HCT116 (cell line): ENCODE measurements around the gene PNP. TPM values are rescaled to one million over a fixed set of nuclear protein-coding genes. Genes with fewer than 3 reads are reported as not detected.

ENCODE experiments used
- ATAC-seq: fragments of 200-7000 bp; cut with Tn5 transposase; 2 replicates; pipeline ENCODE4 v1.9.1; 2020; ENCODE audit warnings: mild to moderate bottlenecking, moderate library complexity
- BruUV-seq: library from RNA; stranded (reverse); fragments of 400-500 nt; replicated peaks from 2 replicates; lab custom pipeline; 2021; lab: Mats Ljungman, UMichigan
- CTCF ChIA-PET: fragments of 300-600 bp; sonication (Branson Sonifier 250); formaldehyde crosslinking; loops from one replicate; lab custom pipeline; 2021; ENCODE audit warnings: antibody characterized with exemption; lab: Charles Lee
- POLR2A ChIA-PET: fragments of 300-600, 350-600 bp; sonication (Branson Sonifier 250); formaldehyde crosslinking; loops from one replicate; lab custom pipeline; 2021; ENCODE audit warnings: antibody characterized with exemption; lab: Charles Lee
- RAD21 ChIA-PET, 2 experiments: fragments of 300-600 bp; sonication (Branson Sonifier 250); formaldehyde crosslinking; loops; one replicate each; lab custom pipeline; 2023; ENCODE audit warnings: low total read pairs in 2 of 2; ENCODE audit not compliant: uncharacterized antibody in 2 of 2, unreplicated experiment in 2 of 2, low non-redundant PET in 1 of 2; lab: Charles Lee
- DNase-seq: peaks from one replicate; pipeline ENCODE4 v3.0.0-alpha.2; 2010; ENCODE audit warnings: low read depth, low spot score
- H2AFZ ChIP-seq: fragments of 200-600 bp; shearing (Covaris generic), sonication (generic); 2 replicates; pipeline ENCODE4 v1.6.1; 2017; ENCODE audit warnings: low read depth, mixed run types, mixed read lengths, antibody characterized with exemption, low read length; ENCODE audit not compliant: poor library complexity, severe bottlenecking
- H3K27ac ChIP-seq: 2 replicates; pipeline ENCODE4 v1.5.1; 2012; ENCODE audit warnings: low read depth, low read length
- H3K27me3 ChIP-seq: fragments of 200-600 bp; sonication (generic); 2 replicates; pipeline ENCODE4 v1.6.1; 2016; ENCODE audit warnings: mixed run types, low read length, mixed read lengths; ENCODE audit not compliant: insufficient read depth
- H3K36me3 ChIP-seq, 2 experiments: fragments of 200-500 bp in 1 of 2; fragments of 200-600 bp in 1 of 2; sonication (Bioruptor generic) in 1 of 2; sonication (generic) in 1 of 2; 2 replicates each; pipeline versions ENCODE4 v1.5.1 to v1.6.1; 2014 to 2016; ENCODE audit warnings: low read length in 2 of 2, inconsistent platforms in 1 of 2, mixed read lengths in 1 of 2, mixed run types in 1 of 2; ENCODE audit not compliant: insufficient read depth in 2 of 2, control insufficient read depth in 1 of 2
- H3K4me1 ChIP-seq, 2 experiments: fragments of 200-600 bp in 1 of 2; sonication (generic) in 1 of 2; 2 replicates each; pipeline versions ENCODE4 v1.5.1 to v1.6.1; 2012 to 2017; ENCODE audit warnings: low read length in 2 of 2, inconsistent platforms in 1 of 2, mild to moderate bottlenecking in 1 of 2, mixed read lengths in 1 of 2, mixed run types in 1 of 2, moderate library complexity in 1 of 2; ENCODE audit not compliant: insufficient read depth in 2 of 2, control insufficient read depth in 1 of 2
- H3K4me2 ChIP-seq: fragments of 200-600 bp; sonication (generic); 2 replicates; pipeline ENCODE4 v1.6.1; 2017; ENCODE audit warnings: mixed run types, low read length, mixed read lengths
- H3K4me3 ChIP-seq, 2 experiments: fragments of 200-600 bp in 1 of 2; sonication (generic) in 1 of 2; replicated peaks in 1 of 2; 2 replicates each; pipeline ENCODE4 v1.5.1; 2011 to 2016; ENCODE audit warnings: low read length in 2 of 2, control low read depth in 1 of 2, low read depth in 1 of 2, mild to moderate bottlenecking in 1 of 2, mixed read lengths in 1 of 2, mixed run types in 1 of 2
- H3K79me2 ChIP-seq: fragments of 200-600 bp; sonication (generic); 2 replicates; pipeline ENCODE4 v1.6.1; 2017; ENCODE audit warnings: mild to moderate bottlenecking, mixed run types, low read length, moderate library complexity, mixed read lengths; ENCODE audit not compliant: insufficient read depth
- H3K9ac ChIP-seq: fragments of 200-600 bp; sonication (generic); 2 replicates; pipeline ENCODE4 v1.6.1; 2016; ENCODE audit warnings: low read length, mixed read lengths
- H3K9me2 ChIP-seq: fragments of 200-600 bp; sonication (generic), shearing (Covaris generic); 2 replicates; pipeline ENCODE4 v1.6.1; 2017; ENCODE audit warnings: mixed run types, mild to moderate bottlenecking, moderate library complexity; ENCODE audit not compliant: insufficient read depth
- H3K9me3 ChIP-seq, 2 experiments: fragments of 200-500 bp in 1 of 2; fragments of 200-600 bp in 1 of 2; sonication (Bioruptor generic) in 1 of 2; sonication (generic) in 1 of 2; 2 replicates each; pipeline ENCODE4 v1.6.1; 2014 to 2017; ENCODE audit warnings: low read length in 2 of 2, mixed read lengths in 2 of 2, inconsistent platforms in 1 of 2, low read depth in 1 of 2, mild to moderate bottlenecking in 1 of 2, mixed run types in 1 of 2, moderate library complexity in 1 of 2; ENCODE audit not compliant: control insufficient read depth in 1 of 2, insufficient read depth in 1 of 2
- H4K20me1 ChIP-seq: fragments of 200-600 bp; sonication (generic), shearing (Covaris generic); 2 replicates; pipeline ENCODE4 v1.6.1; 2017; ENCODE audit warnings: mixed run types, mild to moderate bottlenecking, moderate library complexity; ENCODE audit not compliant: insufficient read depth
- CEBPB ChIP-seq: IDR thresholded peaks from 2 replicates; pipeline ENCODE4 v1.6.1; 2012; ENCODE audit warnings: low read depth
- EZH2 ChIP-seq: fragments of 200-600 bp; sonication (generic); IDR thresholded peaks from 2 replicates; pipeline ENCODE4 v1.6.1; 2017; ENCODE audit warnings: antibody characterized with exemption, mixed run types
- EZH2phosphoT487 ChIP-seq: fragments of 200-600 bp; IDR thresholded peaks from 2 replicates; pipeline ENCODE4 v1.6.1; 2018; ENCODE audit warnings: antibody characterized with exemption, borderline replicate concordance
- POLR2A ChIP-seq: IDR thresholded peaks from 2 replicates; pipeline ENCODE4 v1.7.0; 2011; ENCODE audit warnings: borderline replicate concordance; ENCODE audit not compliant: insufficient read depth, insufficient read length; ENCODE audit errors: extremely low read depth
- RAD21 ChIP-seq: IDR thresholded peaks from 2 replicates; pipeline ENCODE4 v1.6.1; 2012; ENCODE audit warnings: low read depth, mild to moderate bottlenecking
- SIN3A ChIP-seq: IDR thresholded peaks from 2 replicates; pipeline ENCODE4 v1.6.1; 2012; ENCODE audit warnings: low read depth
- SP1 ChIP-seq: IDR thresholded peaks from 2 replicates; pipeline ENCODE4 v1.6.1; 2012; ENCODE audit warnings: low read depth
- TCF7L2 ChIP-seq: IDR thresholded peaks from 2 replicates; pipeline ENCODE4 v1.7.0; 2011; ENCODE audit warnings: borderline replicate concordance, inconsistent platforms; ENCODE audit not compliant: insufficient read depth, insufficient read length; ENCODE audit errors: extremely low read depth
- ZBTB33 ChIP-seq: IDR thresholded peaks from 2 replicates; pipeline ENCODE4 v1.6.1; 2011; ENCODE audit warnings: mild to moderate bottlenecking, low read length, moderate library complexity; ENCODE audit not compliant: insufficient replicate concordance; ENCODE audit errors: extremely low read depth
- ZFX ChIP-seq: fragments of 450-650 bp; IDR thresholded peaks from 2 replicates; pipeline ENCODE4 v1.6.1; 2017
- ZNF274 ChIP-seq: fragments of 200-500 bp; sonication (Bioruptor generic); IDR thresholded peaks from 2 replicates; pipeline ENCODE4 v1.6.1; 2014; ENCODE audit warnings: mild to moderate bottlenecking, low read depth, low read length, inconsistent platforms
- intact Hi-C: fragments of 100-400 bp; cut with micrococcal nuclease; formaldehyde crosslinking; loops from 2 replicates; pipeline ENCODE4 v1.10.0; 2022
- total RNA-seq: library from RNA; stranded (reverse); gene quantifications from one replicate; pipeline ENCODE4 v1.2.1, GENCODE V29; 2021; ENCODE audit not compliant: unreplicated experiment
- TF ChIP-seq, protein P1 (sequence below): IDR thresholded peaks from 2 replicates; pipeline ENCODE4 v1.6.1; 2012
- TF ChIP-seq, protein P2 (sequence below): IDR thresholded peaks from 2 replicates; pipeline ENCODE4 v1.6.1; 2012
- TF ChIP-seq, protein P3 (sequence below): IDR thresholded peaks from 2 replicates; pipeline ENCODE4 v1.6.1; 2012; ENCODE audit warnings: low read depth
- TF ChIP-seq, protein P4 (sequence below), 3 experiments: fragments of 200-600 bp in 1 of 3; sonication (generic) in 1 of 3; IDR thresholded peaks in 2 of 3; conservative IDR thresholded peaks in 1 of 3; 2 replicates each; pipeline ENCODE4 v1.5.1; 2012 to 2017; ENCODE audit warnings: low read depth in 2 of 3, low read length in 2 of 3, antibody characterized with exemption in 1 of 3, borderline replicate concordance in 1 of 3, control low read depth in 1 of 3, mild to moderate bottlenecking in 1 of 3, mixed read lengths in 1 of 3, mixed run types in 1 of 3, moderate library complexity in 1 of 3; ENCODE audit not compliant: insufficient read depth in 1 of 3

Gene PNP
- total RNA-seq, 1 experiment from 2014 or later: 63.0 TPM

DNA sequence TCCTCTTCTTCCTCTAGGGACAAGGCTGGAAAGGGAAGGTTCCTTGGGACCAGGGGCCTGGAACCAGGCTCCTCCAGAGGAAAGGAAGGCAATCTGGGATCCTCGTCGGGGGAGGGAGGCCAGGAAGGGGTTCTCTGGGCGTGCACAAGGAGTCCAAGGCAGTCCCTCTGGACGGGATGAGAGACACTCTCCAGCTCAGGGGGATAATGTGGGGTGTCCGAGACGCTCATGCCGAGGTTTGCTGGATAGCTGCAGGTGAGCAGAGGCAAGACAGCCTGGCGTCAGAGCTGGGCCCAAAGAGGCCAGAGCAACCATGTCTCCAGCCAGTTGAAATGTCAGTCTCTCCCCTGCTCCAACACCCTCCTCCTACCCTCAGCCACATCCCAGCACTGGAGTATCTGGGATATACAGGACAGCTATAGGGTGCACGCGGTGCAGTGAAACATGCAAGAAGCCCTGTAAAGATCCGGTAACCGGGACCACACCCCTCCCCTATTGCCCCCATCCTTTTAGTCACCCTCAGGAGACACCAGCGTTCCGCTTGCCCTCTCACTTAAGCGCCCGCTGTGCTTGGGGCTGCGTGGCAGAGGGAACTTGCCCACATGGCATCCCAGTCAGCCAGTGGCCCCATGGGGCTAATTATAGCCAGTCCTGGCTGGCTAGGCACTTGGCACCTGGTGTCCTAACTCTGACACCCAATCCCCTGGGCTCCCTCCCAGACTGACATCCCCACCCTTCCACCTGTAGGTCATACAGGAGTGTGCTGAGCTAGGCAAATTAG, 33.4 kb upstream of the PNP start, which contains the start of gene KLHL33:
TSS of gene KLHL33 (minus strand) at position 585 of the 781 bp plus-strand sequence. CDS start at position 230, 355 bp downstream.
- ATAC-seq: no peak; the same call in 1 of the 2 replicates
- BruUV-seq: no TSS peak

More for the DNA sequence above, 33.4 kb upstream of the PNP start, which contains the start of gene KLHL33:
- TF ChIP-seq SIN3A (no peak), ZFX (no peak), ZBTB33 (no peak), POLR2A (no peak), EZH2 (no peak), TCF7L2 (no peak), CEBPB (no peak), SP1 (no peak), ZNF274 (no peak), RAD21 (no peak), EZH2phosphoT487 (no peak)
- TF ChIP-seq, protein P1, sequence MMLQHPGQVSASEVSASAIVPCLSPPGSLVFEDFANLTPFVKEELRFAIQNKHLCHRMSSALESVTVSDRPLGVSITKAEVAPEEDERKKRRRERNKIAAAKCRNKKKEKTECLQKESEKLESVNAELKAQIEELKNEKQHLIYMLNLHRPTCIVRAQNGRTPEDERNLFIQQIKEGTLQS: no peak
- TF ChIP-seq, protein P2, sequence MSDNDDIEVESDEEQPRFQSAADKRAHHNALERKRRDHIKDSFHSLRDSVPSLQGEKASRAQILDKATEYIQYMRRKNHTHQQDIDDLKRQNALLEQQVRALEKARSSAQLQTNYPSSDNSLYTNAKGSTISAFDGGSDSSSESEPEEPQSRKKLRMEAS: no peak
- TF ChIP-seq, protein P3, sequence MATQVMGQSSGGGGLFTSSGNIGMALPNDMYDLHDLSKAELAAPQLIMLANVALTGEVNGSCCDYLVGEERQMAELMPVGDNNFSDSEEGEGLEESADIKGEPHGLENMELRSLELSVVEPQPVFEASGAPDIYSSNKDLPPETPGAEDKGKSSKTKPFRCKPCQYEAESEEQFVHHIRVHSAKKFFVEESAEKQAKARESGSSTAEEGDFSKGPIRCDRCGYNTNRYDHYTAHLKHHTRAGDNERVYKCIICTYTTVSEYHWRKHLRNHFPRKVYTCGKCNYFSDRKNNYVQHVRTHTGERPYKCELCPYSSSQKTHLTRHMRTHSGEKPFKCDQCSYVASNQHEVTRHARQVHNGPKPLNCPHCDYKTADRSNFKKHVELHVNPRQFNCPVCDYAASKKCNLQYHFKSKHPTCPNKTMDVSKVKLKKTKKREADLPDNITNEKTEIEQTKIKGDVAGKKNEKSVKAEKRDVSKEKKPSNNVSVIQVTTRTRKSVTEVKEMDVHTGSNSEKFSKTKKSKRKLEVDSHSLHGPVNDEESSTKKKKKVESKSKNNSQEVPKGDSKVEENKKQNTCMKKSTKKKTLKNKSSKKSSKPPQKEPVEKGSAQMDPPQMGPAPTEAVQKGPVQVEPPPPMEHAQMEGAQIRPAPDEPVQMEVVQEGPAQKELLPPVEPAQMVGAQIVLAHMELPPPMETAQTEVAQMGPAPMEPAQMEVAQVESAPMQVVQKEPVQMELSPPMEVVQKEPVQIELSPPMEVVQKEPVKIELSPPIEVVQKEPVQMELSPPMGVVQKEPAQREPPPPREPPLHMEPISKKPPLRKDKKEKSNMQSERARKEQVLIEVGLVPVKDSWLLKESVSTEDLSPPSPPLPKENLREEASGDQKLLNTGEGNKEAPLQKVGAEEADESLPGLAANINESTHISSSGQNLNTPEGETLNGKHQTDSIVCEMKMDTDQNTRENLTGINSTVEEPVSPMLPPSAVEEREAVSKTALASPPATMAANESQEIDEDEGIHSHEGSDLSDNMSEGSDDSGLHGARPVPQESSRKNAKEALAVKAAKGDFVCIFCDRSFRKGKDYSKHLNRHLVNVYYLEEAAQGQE: no peak
- TF ChIP-seq, protein P4, sequence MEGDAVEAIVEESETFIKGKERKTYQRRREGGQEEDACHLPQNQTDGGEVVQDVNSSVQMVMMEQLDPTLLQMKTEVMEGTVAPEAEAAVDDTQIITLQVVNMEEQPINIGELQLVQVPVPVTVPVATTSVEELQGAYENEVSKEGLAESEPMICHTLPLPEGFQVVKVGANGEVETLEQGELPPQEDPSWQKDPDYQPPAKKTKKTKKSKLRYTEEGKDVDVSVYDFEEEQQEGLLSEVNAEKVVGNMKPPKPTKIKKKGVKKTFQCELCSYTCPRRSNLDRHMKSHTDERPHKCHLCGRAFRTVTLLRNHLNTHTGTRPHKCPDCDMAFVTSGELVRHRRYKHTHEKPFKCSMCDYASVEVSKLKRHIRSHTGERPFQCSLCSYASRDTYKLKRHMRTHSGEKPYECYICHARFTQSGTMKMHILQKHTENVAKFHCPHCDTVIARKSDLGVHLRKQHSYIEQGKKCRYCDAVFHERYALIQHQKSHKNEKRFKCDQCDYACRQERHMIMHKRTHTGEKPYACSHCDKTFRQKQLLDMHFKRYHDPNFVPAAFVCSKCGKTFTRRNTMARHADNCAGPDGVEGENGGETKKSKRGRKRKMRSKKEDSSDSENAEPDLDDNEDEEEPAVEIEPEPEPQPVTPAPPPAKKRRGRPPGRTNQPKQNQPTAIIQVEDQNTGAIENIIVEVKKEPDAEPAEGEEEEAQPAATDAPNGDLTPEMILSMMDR (IDR thresholded peaks at IDR 0.05 in 2 of 3, conservative IDR thresholded peaks at IDR 0.05 in 1 of 3; ENCODE audit: borderline replicate concordance in 1 of 3, insufficient read depth in 1 of 3, low read depth in 2 of 3, low read length in 2 of 3): no peak
- POLR2A ChIA-PET: no interaction called here
- Histone ChIP-seq H3K4me2 (no peak within 1 kb of the TSS), H2AFZ (no peak within 1 kb of the TSS), H4K20me1 (no peaks in the 10 kb centered on the region), H3K4me1 (peaks cover 8 to 22% of the 10 kb centered on the region in 2 experiments), H3K27ac (no peak within 1 kb of the TSS), H3K27me3 (no peaks in the 10 kb centered on the region), H3K9me3 (no peaks in the 10 kb centered on the region), H3K9me2 (no peaks in the 10 kb centered on the region), H3K4me3 (no peak within 1 kb of the TSS), H3K79me2 (no peaks in the 10 kb centered on the region), H3K36me3 (no peaks in the 10 kb centered on the region), H3K9ac (no peak within 1 kb of the TSS)
- DNase-seq: no peak
- intact Hi-C loops: no loop called here
- CTCF ChIA-PET: no interaction called here
- RAD21 ChIA-PET: no interaction called here
